Stimulated activated CD8-positive, alpha-beta memory T cell treated with anti-CD3 and anti-CD28 coated beads, Interleukin-4, amount 100 ng/mL, for 4 hours (primary cell): ENCODE data around the gene MED8.

Experiments
- DNase-seq, 2 donors: peaks; one replicate each; pipeline ENCODE4 v3.0.0-alpha.2; 2020; ENCODE audit warnings: low read depth in 2 of 2, low spot score in 1 of 2

The MED8 gene

DNA sequence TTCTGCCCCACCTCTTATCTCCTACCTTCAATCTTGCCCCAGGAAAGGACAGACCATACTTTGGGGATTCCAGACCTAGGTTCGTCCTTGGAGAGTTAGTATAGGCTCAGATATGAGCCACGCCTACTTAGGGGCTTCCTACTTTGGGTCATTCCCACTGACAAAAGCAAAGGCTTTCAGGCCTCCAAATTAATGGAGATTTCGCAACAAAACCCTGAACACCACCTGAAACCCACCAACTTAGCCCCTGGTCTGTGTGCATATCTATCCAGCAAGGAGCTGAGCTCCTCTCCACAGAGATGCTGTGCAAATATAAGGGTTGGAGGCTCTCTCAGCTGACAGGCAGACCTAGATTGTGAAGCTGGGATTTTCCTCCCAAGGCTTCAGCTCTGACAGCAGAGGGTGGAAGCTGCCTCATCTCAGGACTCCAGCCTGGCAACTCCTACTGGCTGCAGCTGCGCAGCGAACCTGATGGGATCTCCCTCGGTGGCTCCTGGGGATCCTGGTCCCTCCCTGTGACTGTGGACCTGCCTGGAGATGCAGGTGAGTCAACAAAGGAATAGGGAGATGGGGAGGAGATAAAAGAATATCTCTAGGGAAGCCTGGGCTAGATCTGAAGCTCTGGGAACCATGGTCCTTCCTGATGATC lies 49.9 kb downstream of the MED8 start:
- DNase-seq = no peak

DNA sequence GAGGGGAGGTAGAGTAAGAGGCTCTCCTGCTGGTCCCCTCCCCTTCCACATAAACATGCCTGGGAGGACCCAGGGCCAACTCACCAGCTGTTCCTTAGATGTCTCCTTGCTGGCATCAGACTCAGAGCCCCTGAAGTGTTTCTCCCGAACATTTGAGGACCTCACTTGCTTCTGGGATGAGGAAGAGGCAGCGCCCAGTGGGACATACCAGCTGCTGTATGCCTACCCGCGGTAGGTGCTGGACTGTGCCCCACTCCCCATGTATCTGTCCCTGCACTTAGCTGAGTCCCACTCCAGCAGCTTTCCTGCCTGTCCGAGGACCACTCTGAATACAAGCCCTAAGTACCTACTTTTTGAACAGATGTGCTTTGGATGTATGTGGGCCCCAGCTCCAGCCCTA lies 51.6 kb downstream of the MED8 start:
- DNase-seq = no peak

GRCh38 chr1:43337588-43337987 lies 52.0 kb downstream of the MED8 start, which contains the start of gene MPL:
Gene MPL (plus strand): TSS chr1:43337818. CDS start chr1:43337849, 31 bp downstream.
- DNase-seq = no peak

DNA sequence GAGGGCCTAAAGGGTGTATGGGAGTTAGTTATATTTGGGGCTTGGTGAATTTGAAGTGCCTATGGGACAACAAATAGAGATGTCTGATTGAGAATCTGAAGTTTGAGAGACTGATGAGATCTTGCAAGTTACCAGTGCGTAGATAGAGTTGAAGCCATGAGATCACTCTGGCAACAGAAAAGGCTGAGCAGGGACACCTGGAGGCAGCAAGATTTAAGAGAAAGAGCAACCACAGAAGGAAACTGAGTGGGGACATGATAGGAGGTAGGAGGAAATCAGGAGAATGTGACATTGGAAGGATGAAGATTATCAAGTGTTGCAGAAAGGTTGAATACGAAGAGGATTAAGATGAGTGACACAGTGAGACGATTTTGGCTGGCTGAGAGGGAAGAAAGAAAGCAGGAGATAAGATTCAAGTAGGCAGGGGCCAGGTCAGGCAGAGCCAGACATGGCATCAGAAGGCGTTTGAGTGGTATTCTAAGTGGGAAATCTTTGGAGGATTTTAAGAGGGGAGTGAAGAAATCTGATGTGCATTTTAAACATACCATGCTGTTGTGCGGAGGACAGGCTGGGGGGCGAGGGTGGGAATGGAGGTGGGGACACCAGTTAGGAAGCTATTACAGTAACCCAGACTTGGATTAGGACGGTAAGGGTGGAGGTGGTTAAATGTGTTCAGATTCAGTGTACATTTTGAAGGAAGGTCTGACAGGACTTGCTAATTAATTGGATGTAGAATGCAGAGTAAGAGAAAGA lies 55.0 kb downstream of the MED8 start:
- no peak for DNase-seq
